ENCODE data around the gene PEAK1. TPM values are rescaled to one million over a fixed set of nuclear protein-coding genes. Genes with fewer than 3 reads are reported as not detected.
"Not testable (repeated sequence)": the region's sequence is repeated elsewhere in the genome, so short reads cannot be mapped to it uniquely, and the experiment has no call there.

Gene PEAK1
- total RNA-seq, 1 donor from 2014 or later: 103 TPM

DNA sequence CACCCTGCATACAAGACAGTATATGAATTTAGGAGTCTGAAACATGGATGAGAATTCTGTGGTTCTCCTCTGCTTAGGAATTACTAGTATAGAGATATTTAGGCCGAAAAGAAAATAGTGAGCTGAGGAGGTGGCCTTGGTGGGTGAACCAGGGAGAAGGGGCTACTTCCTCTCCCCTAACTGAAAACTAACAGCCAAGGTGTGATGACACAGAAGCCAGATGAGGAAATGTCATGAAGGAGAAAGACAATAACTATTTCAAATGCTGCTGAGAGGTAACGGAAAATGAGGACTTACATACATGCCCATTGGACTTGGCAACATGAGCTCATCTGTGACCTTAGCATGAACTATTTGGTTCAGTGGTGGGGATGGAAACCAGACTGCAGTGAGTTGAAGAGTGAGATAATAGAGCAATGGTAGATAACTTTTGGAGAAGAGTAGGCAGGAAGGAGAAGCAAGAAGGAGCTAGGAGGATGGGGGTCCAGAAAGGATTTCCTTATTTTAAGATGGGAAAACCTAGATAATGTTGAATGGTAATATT lies 234.6 kb downstream of the PEAK1 start:
- no peak for DNase-seq (ENCODE audit: extremely low read depth, low read depth, low spot score)

DNA sequence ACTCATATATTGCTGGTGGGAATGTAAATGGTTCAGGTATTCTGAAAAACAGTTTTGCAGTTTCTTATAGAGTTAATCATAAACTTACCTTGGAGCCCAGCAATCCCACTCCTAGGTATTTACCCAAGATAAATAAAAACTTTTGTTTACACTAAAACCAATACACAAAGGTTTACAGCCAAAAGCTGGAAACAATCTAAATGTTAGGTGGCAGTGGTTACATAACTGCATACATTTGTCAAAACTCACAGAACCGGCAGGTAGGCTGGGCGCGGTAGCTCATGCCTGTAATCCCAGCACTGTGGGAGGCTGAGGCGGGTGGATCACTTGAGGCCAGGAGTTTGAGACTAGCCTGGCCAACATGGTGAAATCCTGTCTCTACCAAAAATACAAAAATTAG lies 235.6 kb downstream of the PEAK1 start:
- DNase-seq (ENCODE audit: extremely low read depth, low read depth, low spot score): not testable (repeated sequence)

DNA sequence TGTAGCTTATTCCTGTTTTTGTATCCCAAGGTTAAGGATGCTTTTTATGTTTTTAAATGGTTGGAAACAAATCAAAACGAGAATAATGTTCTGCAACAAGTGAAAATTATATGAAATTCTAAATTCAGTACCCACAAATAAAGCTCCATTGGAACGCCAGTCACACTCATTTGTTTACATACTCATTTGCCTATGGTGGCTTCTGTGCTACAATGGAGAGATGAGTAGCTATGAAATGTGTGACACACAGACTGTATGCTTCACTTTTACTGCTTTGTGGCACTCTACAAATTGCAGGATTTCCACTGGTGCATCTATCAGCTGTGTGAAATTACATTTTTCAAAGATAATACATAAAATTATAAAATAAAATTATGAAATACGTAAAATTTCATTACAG lies 236.8 kb downstream of the PEAK1 start:
- no peak for DNase-seq (ENCODE audit: extremely low read depth, low read depth, low spot score)

GRCh38 chr15:77181305-77182074 lies 238.4 kb downstream of the PEAK1 start:
- DNase-seq (ENCODE audit: extremely low read depth, low read depth, low spot score): no peak

- no peak for DNase-seq (ENCODE audit: extremely low read depth, low read depth, low spot score)
These were observed 239.1 kb downstream of the PEAK1 start for GRCh38 chr15:77180757-77181156.

- DNase-seq (ENCODE audit: extremely low read depth, low read depth, low spot score): no peak
These were observed 239.6 kb downstream of the PEAK1 start for GRCh38 chr15:77180270-77180669.

- DNase-seq (ENCODE audit: extremely low read depth, low read depth, low spot score): no peak
These were observed 240.3 kb downstream of the PEAK1 start for GRCh38 chr15:77179541-77179998.

DNA sequence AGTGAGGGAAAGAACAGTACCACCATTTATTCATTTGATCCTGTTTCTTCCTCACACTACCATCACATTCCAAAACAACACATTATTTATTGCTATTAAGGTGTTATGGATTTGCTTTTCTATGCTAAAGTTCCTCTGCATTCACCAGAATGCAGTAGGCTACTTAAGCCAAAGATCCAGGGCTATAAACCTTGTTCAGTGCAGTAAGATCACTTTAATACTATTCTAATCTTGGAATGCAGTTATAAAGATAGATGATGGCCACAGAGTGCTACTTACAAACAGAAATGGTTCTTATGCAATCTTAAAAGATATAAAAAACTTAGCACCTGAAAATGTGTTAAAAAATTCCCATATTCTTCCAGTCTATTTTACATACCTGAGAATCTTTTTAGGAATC lies 241.5 kb downstream of the PEAK1 start:
- no peak for DNase-seq (ENCODE audit: extremely low read depth, low read depth, low spot score)

DNA sequence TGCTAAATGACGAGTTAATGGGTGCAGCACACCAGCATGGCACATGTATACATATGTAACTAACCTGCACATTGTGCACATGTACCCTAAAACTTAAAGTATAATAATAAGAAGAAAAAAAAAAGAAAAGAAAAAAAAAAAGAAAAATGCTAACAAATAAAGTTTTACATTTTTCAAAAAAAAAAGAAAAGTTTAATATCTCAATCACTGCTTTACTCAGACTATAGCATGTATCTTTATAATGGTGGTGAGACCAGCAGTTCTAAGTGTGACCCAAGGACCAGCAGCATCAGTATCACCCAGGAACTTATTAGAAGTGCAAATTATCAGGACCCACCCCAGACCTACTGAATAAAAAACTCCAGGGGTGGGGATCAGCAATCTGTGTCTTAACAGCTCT lies 243.8 kb downstream of the PEAK1 start:
- DNase-seq (ENCODE audit: extremely low read depth, low read depth, low spot score): not testable (repeated sequence)

DNA sequence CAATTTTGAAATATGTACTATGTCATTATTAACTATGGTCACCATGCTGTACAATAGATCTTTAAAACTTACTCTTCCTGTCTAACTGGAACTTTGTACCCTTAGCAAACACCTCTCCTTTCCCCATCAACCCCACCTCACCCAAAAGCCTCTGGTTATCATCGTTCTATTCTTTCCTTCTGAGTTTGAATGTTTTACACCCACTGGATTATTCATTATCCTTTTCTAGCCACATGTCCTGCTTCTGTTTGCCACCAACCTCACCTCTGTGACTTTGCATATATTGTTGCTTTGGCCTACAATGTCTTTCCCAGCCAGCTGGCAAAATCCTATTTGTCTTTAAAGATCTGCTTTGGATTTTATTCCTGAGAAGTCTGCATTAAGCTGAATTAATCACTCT lies 246.4 kb downstream of the PEAK1 start:
- DNase-seq (ENCODE audit: extremely low read depth, low read depth, low spot score): no peak

DNA sequence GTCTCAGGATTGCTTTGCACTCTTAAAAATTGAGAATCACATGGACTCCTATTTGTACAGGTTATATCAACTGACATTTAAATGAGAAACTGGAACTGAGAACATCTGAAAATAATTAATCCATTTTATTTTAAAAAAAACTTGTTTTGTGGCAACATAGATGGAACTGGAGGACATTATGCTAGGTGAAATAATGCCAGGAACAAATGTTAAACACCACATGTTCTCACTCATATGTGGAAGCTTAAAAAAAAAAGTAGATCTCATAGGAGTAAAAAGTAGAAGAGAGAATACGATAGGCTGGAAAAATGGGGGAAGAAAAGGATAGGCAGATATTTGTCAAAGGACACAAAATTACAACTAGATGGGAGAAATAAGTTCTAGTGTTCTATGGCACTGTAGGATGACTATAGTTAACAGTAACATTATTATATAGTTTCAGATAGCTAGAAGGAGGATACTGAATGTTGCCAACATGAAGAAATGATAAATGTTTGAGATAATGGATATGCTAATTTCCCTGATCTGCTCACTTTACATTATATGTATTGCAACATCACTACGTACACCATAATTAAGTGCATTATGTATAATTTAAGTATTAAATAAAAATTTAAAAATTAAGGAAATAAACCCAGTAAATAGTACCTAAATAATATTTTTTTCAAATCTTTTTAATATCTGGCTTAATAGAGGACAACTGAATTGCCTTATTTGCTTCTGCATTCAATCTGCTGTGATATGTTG lies 248.5 kb downstream of the PEAK1 start:
- no peak for DNase-seq (ENCODE audit: extremely low read depth, low read depth, low spot score)

- no peak for DNase-seq (ENCODE audit: extremely low read depth, low read depth, low spot score)
These were observed 251.3 kb downstream of the PEAK1 start for GRCh38 chr15:77168616-77169015.

GRCh38 chr15:77168141-77168540 lies 251.8 kb downstream of the PEAK1 start:
- DNase-seq (ENCODE audit: extremely low read depth, low read depth, low spot score): no peak

DNA sequence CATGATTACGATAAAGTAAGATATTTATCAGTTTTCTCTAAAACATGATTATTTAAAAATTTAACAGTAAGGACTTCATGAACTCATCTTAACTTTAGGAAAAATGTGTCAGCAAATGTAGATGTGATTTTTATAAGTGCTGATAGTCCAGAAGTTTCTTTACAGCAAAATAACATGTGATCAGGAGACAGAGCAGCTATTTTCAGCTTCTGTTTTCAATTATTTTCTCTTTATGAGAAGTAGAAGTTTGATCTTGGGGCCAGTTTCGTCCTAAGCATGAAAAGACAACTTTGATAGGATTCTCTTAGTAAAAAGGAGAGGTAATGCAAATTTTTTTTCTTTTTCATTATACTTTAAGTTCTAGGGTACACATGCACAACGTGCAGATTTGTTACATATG lies 252.5 kb downstream of the PEAK1 start:
- DNase-seq (ENCODE audit: extremely low read depth, low read depth, low spot score): no peak

DNA sequence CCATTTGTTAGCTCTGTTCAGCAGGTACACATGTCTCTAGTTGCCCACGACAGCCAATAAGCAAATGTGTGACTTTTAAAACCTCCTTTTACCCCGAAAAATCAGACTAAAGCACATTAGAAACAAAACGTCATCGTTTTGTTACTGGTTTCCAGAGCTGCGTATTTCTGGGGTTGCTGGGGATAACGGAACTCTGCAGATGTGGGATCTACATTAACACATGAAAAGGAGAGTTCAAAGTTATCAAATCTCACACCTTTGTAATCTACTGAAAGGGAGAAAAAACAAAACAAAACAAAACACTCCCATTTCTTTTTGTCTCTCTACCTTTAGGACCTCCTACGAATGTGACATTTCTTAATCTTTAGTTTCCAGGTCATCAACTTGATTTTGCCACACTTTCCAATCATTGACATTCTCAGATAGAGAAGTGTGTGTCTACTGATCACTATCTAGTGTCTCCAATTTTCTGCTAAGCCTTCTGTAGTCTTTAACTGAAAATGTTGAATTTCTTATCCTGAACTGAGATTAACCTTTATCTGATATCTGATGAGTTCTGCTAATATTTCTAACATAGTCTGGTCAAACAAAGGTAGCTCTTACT lies 256.0 kb downstream of the PEAK1 start:
- no peak for DNase-seq (ENCODE audit: extremely low read depth, low read depth, low spot score)

DNA sequence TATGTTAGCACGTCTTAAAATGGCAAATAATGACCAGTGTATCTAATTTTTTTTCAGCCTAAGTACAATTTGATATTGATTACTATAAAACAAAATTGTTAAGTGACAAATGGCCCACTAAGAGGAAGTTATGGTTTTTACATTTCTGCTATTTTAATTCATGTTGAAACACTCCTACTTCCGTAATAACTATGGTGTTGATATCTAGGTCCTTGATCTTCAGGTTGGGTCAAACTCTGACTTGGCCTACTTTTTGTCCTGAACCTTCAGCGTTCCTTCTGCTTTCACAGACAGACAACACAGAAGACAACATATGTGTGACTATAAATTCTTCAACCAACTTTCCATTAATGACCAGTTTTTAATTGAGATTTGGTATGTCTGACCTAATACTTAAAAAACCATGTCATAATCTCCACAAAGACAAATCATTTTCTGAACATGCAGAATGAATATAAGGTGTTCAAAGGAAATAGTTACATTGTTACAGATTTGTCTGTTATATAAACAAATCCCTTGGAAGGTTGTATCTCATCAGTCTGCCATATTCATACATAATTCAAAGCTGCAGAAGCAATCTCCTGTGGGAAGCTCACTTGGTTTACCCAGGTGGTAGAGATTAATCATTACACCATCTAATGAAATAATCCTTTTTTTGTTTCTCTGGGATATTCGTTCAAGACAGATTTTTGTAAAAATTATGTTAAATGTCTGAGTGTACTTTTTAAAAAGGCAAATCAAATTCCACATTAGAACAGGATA lies 256.9 kb downstream of the PEAK1 start:
- DNase-seq (ENCODE audit: extremely low read depth, low read depth, low spot score): no peak

DNA sequence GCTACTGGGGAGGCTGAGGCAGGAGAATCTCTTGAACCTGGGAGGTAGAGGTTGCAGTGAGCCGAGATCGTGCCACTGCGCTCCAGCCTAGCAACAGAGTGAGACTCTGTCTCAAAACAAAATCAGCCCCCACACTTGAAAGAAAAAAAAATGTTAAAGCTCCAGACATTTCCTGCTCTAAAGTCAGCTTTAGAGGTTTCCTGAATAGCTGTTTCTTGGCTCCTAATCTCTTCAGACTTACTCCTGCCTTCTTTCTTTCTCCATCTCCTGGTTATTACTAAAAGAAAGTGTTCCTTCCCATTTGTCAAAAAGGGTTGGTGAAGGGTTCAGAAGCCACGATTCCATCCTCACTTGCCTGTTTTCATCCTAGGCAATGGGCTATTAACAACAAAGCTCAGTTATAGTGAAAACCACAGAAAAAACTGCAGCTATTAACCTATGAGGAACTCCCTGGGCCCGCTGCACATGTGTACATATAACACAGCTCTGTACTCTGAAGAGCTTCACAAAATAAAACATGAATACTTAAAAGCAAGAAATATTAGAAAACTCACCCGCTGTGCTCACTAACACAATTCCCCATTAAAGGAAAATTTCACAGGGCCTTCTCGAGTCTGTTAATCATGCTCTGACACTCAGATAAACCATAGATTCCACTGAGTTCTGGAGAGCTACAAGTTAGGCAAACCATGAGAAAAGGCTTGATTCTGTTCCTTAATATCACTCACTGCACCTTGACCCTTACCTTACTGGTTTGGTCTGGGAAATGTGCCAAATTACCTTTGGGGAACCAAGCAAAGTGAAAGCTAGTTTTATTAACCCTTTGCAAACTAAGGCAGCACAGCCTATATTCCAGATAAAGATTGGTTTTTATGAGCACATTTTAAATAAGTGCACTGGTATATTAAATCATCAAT lies 259.1 kb downstream of the PEAK1 start:
- no peak for DNase-seq (ENCODE audit: extremely low read depth, low read depth, low spot score)

- not testable (repeated sequence) for DNase-seq (ENCODE audit: extremely low read depth, low read depth, low spot score)
These were observed 263.9 kb downstream of the PEAK1 start for GRCh38 chr15:77156000-77156399.

GRCh38 chr15:77148191-77148590 lies 271.7 kb downstream of the PEAK1 start:
- DNase-seq (ENCODE audit: extremely low read depth, low read depth, low spot score): no peak

GRCh38 chr15:77145370-77145769 lies 274.5 kb downstream of the PEAK1 start:
- no peak for DNase-seq (ENCODE audit: extremely low read depth, low read depth, low spot score)

All from glomerular endothelial cell (primary cell).